NCI-H69 (cell line): ENCODE measurements around the gene SPEM1.

ENCODE experiments used
- DNase-seq: peaks from one replicate; lab custom pipeline; 2025; lab: John Stamatoyannopoulos, UW

SPEM1 gene

GRCh38 chr17:7419819-7420610 lies at the start of gene SPEM1:
SPEM1 (plus strand) TSS chr17:7420324; CDS start chr17:7420385, 61 bp downstream.
- no peak for DNase-seq

DNA sequence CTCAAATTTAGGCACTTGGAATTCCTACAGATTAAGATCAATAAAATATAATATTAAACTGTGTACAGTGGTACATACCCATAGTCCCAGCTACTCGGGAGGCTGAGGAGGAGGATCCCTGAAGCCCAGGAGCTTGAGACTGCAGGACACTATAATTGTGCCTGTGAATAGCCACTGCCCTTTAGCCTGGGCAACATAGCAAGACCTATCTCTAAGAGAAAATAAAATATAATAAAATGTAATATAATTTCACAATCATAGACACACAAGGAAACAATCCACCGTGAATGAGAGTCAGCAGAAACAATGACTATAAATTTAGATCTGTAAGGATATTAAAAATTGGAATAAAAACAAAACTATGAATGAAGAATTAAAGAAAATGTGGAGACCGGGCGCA lies 49.3 kb upstream of the SPEM1 start:
- DNase-seq: no peak

GRCh38 chr17:7374353-7374752 lies 45.8 kb upstream of the SPEM1 start:
- no peak for DNase-seq

DNA sequence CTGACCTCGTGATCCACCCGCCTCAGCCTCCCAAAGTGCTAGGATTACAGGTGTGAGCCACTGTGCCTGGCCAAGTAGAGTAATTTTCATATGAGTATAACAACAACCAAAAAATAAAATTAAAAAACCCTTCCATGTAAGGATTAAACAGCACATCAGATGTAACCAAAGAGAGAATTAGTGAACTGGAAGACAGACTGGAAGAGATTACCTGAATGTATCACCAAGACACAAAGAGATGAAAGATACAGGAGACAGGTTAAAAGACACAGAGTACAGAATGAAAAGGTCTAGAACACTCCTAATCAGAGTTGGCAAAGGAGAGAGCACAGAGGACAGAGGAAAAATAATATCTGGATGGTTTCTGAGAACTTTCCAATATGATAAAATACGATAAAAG lies 41.0 kb upstream of the SPEM1 start:
- DNase-seq: no peak

DNA sequence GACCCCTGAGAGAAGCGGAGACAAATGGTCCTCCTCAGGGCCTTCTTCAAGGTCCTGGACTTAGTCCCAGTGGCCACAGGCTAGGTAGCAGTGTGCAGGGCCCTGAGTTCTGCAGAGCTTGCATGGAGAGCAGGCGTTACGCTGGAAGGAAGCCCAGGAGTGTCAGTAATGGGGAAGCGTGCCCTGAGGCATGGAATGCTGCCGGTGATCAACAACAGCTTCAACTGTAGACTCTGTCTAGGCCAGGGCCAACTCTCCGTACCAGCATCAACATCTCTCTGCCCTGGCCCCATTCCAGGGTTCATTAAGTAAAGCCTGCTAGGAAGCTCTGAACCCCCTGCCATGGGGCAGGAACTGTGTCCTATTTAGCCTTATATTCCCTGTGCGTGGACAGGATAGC lies 39.8 kb upstream of the SPEM1 start:
- peak; percentile 78 for DNase-seq

DNA sequence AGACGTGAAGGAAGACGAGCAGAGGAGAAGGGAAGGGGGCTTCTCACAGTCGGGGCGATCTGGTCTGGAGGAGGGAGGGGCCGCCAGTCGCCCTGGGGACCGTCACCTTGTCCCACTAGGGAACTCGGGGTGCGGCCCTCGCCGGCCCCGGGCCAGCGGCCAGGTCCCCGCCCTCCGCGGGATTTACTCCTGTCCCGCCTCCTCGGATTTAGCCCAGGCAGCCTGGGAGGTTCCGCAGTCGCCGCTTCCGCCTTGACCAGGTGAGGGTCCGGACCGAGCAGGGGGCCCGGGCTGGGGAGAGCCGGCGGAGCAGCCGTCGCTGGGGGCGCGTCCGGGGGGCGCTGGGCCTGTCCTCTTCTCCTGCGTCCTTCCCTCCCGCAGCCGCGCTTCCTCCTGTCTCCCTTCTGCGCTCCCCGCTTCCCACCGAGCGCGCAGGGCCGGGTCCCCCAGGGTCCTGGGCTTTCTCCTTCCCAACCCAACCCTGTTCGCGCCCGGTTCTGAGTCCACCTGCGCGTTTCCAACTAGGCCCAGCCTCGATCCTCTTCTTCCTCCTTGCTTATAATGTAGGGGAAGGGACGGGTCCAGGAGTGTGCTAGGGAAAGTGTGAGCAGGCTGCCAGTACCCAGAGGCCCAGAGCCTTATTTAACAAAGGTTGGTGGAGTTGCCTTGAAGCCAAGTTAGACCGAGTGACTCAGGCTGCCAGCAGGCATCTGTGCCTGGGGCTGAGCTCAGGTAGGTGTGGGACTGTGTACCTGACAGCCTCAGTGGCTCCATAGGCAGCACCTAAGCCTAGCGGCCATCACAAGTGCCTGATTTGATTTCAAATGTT lies 39.1 kb upstream of the SPEM1 start, which contains the start of gene TNK1:
Gene TNK1, plus strand, starts transcription at position 235 of the 829 bp plus-strand sequence. CDS start 1,838 bp downstream, outside the sequence.
- DNase-seq: peak; percentile 18

- DNase-seq: no peak
These were observed 37.2 kb upstream of the SPEM1 start for GRCh38 chr17:7382901-7383300.

- no peak for DNase-seq
These were observed 36.8 kb upstream of the SPEM1 start for GRCh38 chr17:7383371-7383741.

GRCh38 chr17:7383742-7384488 lies 36.2 kb upstream of the SPEM1 start:
- peak; percentile 80 for DNase-seq

DNA sequence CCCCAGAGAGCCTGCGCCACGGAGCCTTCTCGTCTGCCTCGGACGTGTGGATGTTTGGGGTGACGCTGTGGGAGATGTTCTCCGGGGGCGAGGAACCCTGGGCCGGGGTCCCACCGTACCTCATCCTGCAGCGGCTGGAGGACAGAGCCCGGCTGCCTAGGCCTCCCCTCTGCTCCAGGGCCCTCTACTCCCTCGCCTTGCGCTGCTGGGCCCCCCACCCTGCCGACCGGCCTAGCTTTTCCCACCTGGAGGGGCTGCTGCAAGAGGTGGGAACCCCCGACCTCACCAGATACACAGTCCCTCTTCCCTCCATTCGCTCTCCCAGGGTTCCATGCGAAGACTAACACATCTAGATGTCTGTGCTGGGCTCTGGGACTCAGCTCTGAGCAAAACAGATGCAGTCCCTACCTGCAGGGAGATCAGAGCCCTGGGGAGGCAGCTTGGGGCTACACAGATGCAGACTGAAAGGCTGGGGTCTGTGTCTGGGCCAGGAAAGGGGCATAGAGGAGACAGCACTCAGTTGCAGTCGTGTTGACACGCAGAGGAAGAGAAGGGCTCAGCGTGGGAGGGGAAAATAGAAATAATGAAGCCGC lies 35.5 kb upstream of the SPEM1 start:
- no peak for DNase-seq

- DNase-seq: no peak
These were observed 31.3 kb upstream of the SPEM1 start for GRCh38 chr17:7388856-7389255.

DNA sequence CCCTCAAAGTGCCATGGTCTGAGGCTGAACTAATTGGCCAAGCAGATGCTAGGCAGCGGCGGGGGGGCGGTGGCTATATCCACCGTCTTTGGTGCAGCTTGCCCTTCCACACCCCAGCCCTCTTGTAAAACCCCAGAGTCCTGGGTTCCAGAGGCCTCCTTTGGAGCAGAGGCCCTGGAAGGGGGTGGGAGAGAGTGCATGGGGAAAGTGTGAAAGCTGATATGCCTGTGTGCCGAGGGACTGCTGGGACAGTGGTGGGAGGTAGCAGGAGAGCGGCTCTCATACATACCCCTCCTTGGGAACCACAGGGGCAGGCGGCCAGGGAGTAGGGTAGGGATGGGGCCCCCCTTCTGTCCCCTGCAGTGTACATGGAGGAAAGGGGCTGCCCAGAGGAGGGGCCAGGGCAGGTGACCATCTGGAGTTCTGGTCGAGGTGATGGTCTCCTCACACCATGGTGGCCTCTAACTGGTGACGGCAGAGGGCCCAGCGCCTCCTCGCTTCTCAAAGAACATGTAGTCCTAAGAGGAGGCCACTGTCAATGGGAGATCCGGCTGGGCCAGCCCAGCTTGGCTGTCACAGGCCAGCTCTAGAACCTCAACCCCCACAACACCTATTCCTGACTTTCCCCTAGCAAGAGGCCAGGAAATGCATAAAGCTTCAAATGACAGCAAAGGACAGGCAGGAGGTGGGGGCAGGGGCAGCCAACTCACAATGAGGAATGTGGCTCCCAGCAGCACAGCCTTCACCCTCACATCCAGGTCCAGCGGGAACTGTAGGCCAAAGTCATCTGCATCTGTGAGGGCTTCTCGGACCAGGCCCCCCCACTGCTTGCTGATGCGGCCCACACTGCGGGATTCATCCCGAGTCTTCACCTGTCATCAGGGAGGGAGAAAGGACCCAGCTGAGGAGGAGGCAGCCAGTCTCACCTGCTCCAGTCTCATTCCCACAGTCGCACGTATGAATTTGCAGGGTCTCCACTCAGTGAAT lies 29.9 kb upstream of the SPEM1 start:
- DNase-seq: no peak

DNA sequence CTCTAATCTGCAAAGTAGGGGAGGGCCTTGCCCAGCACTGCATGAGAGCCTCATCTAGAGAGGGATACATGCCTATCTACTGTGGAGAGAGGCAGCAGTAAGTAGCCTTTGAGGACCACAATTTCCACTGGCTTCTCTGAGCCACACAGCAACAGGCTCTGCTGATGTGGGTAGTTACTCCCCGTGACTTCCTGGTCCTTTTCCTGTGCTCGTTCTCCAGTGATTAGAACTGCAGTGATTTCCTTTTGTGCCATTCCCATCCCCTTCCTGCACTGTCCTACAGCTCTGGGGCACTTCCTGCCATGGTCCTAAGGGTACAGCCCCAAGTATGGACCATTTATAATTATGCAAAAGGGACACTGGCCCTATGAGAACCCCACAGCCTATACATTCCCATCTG lies 28.8 kb upstream of the SPEM1 start:
- DNase-seq: no peak

GRCh38 chr17:7392696-7393612 lies 27.2 kb upstream of the SPEM1 start:
- no peak for DNase-seq

DNA sequence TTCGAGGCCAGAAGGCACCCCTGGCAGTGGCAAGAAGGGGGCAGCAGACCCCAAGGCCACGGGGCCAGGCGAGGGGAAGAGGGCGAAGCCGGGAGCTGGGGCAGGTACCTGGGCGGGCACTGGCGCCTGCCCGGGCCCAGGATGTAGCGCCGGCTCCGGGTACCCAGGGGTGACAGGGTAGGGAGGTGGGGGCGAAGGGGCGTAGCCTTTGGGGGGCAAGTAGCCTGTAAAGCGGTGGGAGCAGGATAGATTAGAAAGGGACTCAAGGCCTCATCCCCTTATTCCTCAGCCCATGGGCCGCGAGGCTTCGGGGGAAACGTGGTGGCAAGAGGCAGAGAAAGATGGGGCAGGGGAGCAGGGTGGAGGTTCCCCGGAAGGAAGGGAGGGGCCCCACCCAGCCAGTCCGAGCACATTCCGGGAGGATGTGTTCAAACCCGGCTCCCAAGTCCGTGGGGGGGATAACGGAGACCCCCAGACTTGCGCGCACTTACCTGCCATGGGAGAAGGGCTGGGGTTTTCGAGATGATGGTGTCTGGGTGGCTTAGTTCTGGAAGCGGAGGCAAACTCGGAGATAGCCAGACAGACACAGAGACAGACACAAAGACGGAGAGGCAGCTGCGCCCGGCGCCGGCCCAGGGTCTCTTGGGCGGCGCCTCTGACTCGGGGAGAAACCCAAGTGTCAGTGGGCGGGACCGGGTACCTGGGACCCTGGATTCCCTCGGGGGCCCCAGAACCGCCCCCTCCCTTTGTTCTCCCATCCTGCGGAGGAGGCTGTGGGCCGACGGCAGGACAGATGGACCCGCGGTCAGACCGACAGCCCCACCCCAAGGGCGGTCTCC lies 26.3 kb upstream of the SPEM1 start:
- peak; percentile 68 for DNase-seq

GRCh38 chr17:7394452-7395191 lies 25.5 kb upstream of the SPEM1 start, which contains the start of gene PLSCR3:
PLSCR3 (minus strand) TSS chr17:7394525; CDS start chr17:7394110, 415 bp downstream.
- DNase-seq: peak; percentile 83

DNA sequence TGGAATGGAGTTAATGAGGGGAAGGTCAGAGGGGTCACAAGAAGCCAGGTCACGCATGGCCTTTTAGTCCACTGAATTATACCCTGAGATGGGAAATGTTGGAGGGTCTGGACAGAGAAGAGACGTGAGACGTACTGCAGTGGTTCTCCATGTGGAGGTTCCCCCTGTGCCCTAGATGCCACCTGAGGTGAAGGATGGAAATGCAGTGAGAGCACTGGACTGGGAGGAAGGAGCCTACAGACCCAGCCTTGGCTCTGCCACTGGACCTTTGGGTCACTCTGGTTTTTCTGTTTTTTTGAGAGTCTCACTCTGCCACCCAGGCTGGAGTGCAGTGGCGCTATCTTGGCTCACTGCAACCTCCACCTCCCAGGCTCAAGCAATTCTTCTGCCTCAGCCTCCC lies 24.0 kb upstream of the SPEM1 start:
- no peak for DNase-seq

DNA sequence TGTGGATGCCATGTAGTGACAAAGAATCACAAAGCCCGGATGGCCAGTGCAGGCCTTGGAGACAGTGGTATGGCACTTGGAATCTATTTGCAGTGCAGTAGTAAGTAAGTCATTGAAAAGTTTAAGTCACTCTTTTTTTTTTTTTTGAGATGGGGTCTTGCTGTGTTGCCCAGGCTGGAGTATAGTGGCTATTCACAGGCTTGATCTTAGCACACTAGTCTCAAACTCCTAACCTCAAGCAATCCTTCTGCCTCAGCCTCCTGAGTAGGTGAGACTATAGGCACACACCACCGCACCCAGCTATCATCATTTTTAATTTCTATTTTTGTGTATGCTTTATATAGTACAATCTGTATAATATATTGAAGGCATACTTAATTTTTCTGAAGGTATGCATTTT lies 21.5 kb upstream of the SPEM1 start:
- DNase-seq: no peak
